NCI-H2081 treated with DMSO at 0.1 percent for 48 hours (cell line): ENCODE data around the gene EFTUD2.

Experiments used
- DNase-seq: peaks from one replicate; lab custom pipeline; 2025; lab: John Stamatoyannopoulos, UW

The EFTUD2 gene

DNA sequence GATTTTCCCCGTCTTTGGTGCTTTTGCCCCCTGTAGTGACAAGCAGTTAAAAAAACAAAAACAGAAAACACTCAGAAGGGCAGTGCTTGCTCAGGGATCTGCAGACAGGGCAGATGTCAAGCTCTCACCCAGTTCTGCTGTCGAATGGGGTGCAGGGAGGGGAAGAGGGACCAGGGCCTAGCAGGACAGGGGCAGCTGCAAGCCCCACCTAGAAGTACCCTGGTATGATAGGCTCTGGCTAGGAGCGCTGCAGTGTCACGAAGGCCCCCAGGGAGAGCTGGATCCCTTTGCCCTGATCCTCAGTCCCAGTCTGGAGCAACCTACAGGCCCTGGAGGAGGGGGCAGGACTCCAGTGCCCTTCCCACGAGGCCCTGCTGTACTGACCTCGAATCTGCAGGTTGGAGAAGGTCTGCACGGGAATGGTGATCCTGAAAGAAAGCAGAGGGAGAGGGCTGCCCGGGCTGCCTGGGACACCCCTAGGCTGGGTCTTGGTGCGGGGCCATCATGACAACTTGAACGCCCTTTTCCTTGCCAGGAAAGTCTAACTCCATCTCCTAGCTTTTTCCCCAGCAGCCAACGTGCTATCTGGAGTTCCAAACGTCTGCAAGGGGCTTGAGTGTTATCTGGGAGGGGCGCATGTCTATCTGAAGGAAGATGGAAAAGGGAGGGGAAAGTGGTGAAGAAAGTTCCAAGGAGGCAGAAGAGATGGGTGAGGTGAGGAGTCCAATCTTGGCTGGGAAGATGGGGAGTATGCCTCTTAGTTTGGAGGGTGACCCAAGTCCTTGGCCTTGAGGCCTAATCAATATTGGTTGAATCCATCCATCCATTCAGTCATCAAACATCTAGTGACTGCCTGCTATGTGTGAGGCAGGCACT lies 11.2 kb upstream of the EFTUD2 start:
- no peak for DNase-seq

DNA sequence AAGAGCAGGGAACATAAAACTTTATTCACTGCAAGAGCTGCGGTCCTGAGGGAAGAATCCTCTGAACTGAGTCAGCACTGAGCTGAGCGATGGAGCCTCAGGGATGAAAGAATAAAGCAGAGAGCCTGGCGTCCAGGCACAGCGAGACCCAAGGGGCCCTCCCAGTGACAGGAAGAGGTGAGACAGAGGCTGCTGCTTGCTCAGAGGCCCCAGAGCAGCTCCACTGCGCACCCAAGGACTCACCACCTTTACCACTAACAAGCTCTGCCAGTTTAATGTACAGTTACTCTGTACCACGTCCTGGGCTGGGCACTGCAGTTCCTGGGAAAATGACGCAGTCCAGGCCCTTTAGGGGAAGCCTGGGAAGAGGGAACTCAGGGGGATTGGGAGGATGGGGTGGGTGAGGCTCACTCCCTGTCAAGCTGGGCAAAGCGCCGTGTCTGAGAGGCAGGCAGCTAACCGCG lies 10.5 kb upstream of the EFTUD2 start:
- DNase-seq: no peak

DNA sequence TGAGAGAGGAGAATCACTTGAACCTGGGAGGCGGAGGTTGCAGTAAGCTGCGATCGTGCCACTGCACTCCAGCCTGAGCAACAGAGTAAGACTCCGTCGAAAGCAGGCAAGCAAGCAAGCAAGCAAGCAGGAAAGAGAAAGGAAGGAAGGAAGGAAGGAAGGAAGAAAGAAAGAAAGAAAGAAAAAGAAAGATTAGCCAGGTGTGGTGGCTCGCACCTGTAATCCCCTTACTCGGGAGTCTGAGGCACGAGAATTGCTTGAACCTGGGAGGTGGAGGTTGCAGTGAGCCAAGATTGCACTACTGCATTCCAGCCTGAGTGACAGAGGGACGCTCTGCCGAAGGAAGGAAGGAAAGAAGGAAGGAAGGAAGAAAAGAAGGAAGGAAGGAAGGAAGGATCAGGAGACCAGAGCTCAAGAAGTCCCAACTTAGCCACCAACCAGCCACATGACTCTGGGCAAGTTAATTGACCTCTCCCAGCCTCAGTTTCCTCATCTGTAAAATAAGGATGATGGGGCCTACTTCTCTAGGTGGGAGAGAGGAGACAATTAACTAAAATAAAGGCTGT lies 9.6 kb upstream of the EFTUD2 start:
- no peak for DNase-seq

DNA sequence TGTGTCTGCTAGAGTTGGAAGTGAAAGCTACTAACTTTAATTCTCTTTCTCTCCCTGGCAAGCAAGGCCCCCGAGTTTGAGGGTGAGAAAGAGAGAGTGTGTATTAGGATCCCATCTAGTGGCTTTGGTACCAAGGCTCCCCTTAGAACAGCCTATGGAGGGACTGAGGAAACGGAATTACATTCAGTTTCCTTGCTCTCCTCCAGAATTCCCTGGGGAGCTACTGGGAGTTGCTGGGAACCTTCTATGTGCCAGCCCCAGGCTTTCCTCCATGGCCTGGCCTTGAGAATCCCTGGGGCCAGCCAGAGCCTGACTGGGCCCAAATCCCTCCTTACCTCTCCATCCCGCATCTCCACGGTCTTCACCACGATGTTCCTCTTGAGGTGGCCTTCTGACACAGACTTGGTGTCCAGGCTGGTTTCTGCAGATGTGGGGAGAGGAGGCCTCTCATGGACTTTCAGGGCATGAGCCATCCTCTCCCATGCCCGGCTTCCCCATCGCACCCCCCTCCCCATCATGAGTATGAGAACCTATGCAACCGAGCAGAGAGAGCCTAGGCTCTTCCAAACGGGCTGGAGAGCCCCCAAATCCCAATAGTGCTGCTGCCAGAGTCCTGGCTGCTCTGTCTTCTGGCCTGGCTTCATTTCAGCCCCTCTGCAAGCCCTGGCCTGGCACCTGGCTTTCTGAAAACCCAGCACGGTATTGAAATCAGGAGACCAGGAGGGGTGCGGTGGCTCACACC lies 8.7 kb upstream of the EFTUD2 start:
- no peak for DNase-seq

DNA sequence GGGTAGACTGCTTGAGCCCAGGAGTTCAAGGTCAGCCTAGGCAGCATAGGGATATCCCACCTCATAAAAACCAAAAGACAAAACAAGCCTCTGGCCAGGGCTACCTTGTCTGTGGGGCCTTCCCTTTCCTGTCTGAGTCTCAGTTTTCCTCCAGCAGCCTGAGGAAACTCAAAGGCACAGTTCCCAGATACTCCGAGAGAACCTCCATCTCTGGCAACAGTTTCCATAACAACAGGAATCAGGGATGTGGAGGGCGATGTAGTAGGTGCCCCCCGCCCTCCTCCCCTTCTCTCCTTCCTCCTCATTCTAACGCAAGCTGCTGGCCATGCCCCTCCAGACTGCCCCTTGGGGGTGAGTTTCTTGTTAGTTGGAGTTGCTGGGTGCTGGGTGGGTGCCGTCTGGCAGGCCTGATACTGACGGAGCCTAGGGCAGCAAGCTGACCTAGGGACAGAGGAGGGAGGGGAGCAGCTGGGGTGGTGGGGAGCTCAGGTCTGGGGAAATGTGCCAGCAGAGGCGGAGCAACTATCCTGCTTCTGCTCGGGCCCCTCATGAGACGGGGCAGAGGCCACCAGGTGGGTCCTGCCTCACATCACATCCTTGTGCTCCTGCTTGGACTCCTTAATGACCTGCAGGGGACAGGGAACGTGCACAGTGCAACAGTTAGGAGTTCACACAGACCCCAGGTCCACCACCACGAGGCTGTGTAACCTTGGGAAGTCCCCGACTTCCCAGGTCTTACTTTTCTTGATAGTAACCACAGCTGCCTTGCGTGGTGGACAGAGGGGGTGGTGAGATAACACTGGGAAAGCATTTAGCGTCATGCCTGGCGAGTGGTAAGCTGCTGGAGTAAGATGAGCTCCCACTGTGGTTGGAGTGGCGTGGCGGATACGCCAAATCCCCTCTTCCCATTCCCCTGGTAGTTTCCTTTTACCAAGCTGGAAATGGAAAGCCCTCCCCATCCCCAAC lies 7.8 kb upstream of the EFTUD2 start:
- no peak for DNase-seq

DNA sequence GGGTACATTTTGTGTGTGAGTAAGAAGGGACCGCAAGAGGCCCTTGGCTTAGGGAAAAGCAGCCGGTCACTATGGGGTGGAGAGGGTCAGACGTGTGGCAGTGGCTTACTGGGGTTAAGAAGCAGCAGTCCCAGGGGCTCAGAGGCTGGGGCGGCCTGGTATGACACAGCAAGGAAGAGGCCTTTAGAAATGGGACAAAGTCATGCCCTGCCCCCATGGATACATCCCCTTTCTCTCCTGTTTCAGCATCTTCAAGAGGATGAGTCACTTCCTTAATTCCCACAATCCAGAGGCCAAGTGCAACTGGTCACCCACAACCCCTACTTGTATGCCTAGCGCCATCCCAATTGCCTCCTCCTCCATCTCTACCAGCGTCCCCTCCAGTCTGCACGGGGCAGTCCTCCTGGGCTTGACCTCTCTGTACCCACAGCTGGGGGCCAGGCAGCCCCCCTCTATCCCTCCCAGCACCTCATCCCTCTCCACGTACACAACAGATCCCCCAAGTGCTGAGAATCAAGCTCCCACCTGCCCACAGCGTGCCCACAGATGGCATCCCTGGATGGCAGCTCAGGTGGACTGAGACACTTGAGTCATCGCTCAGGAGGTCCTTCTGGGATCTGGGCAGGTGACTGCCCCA lies 6.9 kb upstream of the EFTUD2 start:
- no peak for DNase-seq

DNA sequence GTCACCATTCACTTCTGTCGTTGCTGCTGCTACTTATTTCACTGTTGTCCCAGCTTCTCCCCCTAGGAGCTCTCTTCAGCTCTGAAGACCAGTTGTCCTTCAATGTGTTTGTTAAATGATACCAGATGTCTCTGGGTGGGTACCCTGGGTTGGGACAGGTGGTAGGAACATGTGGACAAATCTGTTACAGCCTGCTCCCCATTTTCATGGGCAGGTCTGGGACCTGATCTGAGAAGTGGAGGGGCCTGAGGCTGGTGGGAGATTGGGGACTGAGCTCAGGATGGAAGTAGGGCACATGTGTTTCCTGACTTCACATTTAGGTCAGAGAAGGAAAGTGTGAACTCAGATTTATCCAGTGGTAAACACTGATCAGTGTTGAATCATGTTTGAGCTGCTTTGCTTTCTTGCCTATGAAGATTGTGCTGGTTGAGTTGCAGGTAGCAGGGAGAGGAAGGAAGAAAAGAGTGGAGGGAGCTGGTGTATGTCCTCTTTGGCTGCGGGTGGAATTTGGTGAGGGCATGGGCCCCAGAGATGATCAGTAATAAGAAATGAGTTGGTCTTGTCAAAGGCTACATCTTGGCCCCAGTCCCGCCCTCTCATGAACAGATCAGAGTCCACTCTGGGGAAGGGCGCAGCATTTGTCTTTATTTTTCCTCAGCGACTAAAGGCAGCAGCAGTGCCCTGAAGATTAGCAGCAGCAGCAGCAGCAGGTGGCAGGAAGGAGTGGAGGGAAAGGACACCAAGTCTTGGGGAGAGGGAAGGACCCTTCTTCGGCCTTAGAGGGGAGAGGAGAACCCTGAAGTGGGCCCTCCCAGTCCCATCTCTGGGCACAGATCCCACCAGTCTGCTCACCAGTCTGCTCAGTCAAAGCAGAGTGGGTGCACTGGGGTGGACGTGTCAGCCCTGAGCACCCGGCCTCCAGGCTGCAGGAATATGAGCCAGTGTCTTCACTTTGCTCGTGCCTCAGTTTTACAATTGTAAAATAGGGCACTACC lies 6.1 kb upstream of the EFTUD2 start:
- no peak for DNase-seq

DNA sequence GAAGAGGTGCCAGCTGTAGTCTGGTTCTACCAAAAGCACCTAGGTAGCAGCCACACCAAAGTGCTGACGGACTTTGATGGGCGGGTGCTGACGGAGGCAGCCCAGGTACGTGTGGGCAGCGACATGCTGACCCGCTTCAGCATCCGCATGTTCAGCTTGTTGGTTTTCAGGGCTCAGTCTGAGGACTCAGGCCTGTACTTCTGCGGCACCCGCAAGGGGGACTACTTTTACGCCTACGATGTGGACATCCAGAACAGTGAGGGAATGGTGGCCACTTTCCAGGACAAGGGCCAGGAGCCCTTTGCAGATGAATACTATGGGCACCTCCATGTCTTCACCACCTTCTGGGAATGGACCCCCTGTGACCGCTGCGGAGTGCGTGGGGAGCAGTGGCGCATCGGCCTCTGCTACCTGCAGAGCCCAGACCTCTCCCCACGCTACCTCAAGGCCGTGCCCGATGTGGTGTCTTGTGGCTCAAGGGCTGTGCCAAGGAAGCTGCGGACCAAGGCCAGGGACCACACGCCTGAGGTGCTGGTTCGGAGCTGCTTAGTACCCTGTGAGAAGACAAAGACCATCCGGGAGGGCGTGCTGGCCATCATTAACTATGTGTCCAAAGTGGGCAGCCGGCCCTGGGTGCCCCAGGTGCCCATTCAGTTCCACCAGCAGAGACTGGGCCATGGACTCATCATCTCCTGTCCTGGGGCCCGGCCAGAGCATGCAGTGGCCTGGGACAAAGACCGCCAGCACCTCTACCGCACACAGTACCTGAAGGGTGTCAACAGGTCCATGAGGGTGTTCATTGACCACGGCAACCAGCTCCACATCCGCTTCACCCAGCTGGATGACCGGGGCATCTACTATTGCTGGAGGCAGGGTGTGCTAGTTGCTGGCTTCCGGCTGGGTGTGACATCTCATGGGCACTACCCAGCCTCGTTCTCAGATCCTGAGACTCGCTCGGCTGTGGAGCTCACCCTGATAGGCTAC lies 5.0 kb upstream of the EFTUD2 start:
- DNase-seq: no peak

DNA sequence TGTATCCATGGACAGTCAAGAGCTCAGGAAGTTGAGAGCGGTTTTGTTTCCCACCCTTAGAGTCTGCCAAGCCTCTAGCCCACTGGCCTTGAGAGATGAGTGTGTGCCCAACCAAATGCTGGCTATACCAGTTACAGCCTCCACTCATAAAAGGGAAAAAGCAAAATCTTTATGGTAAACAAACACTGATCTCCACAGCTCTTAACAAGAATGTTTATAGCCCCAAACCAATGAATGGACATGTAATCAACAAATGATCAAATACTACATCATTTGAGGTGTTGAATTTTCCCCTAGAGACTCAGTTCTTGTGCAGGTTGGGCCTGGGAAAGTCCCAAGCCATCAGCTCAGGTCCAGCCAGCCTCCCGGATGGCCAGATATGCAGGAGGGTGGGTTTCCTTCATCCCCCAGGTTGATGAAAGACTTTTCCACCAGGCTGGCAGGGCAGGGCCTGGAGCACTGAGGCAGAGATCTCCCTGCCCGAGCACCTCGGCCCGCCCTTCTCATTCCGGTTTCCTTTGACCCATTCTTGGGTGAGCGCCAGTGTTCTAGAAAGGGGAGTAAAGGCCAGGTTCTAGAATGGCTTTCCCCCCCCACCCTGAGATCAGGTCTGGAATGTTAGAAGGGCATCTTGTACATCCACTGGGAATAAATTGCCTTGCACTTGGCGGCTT lies 3.9 kb upstream of the EFTUD2 start:
- DNase-seq: no peak

DNA sequence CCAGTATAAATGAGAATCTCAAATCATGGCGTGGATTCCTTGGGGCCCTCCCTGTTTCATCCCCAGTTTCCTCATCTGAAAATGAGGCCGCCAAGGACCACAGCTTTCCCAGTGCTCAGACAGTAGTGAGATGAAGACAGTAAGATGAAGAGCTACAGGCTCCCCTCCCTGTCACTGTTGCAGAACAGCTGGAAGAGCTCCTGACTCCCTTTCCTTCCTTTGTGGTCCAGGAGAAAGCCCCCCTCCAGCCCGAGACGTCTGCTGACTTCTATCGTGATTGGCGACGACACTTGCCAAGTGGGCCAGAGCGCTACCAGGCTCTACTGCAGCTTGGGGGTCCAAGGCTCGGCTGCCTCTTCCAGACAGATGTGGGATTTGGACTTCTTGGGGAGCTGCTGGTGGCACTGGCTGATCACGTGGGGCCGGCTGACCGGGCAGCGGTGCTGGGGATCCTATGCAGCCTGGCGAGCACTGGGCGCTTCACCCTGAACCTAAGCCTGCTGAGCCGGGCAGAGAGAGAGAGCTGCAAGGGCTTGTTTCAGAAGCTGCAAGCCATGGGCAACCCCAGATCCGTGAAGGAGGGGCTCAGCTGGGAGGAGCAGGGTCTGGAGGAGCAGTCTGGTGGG lies 3.0 kb upstream of the EFTUD2 start:
- DNase-seq: no peak

DNA sequence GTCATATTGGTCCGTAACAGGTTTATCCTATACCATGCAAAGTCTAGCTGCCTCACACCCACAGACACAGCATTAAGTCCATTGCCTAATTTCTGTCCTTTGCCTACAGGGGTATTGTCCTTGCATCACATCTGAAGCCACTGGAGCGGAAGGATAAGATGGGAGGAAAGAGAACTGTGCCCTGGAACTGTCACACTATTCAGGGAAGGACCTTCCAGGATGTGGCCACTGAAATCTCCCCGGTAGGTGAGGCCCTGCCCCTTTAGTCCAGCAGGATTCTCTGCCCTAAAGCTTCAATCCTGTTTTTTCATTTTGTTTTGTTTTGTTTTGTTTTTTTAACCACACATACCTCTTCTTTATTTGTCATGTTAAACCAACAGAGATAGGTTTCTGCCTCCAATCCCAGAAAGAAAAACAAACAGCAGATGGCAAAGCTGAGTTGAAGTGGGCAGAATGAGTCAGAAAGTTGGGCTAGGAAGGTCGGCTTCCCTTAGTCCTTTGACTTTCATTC lies 2.2 kb upstream of the EFTUD2 start:
- DNase-seq: no peak

DNA sequence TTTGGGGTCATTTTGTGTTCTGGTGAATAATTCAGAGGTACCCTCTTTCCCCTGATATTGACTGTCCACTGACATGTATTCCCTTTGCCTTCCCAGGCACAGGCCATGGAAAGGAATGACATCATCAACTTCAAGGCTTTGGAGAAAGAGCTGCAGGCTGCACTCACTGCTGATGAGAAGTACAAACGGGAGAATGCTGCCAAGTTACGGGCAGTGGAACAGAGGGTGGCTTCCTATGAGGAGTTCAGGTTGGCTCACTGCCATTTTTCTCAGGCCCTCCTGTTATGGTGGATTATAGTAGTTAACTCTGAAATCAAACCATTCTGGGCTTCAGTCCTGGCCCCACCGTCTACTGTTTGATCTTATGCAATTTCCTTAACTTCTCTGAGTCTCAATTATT lies 1.6 kb upstream of the EFTUD2 start:
- no peak for DNase-seq

DNA sequence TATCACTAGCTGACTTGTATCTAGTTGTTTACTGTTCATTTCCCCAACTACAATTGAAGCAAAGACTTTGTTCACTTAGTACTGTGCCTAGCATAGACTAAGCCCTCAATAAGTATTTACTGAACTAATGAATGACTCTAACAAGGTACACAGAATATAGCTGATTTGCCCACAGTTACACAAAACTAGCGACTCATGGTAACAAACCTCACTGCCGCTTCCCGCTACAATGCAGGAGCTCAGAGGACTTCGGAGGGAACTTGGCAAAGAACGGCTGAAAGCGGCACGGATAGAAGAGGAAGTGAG lies 524 bp downstream of the EFTUD2 start:
- no peak for DNase-seq

DNA sequence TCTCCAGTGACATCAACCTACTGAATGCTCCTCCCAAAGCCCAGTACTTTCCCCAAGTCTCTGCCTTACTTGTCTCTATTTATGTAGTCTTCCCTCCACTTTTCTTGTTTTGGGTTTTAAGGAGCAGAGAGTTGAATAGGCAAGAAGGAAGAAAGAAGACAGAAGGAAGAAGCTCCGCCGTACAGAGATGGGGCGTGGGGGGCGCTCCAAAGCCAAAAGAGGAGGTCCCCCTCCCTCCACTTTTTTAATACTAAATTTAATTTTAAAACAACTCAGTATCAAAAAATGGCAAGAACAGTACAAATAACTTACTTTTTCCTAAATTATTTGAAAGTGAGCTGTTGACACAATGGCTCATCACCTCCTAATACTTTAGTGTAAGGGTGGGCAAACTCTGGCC lies 4.6 kb downstream of the EFTUD2 start:
- DNase-seq: no peak

DNA sequence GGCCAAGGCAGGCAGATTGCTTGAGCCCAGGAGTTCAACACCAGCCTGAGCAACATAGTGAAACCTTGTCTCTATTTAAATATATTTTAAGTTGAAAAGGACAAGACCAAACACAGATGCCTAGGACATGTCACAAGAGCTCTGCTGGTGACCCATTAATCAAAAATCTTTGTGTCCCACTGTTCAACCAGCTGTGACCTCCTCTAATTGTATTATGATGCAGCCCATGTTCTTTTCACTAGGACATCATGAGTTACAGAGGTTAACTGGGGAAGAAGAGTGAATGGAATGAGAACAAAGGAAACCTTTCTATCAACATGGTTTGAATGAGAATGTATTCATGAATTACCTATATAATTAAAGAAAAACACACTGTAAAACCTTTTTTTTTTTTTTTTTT lies 7.0 kb downstream of the EFTUD2 start:
- DNase-seq: no peak

DNA sequence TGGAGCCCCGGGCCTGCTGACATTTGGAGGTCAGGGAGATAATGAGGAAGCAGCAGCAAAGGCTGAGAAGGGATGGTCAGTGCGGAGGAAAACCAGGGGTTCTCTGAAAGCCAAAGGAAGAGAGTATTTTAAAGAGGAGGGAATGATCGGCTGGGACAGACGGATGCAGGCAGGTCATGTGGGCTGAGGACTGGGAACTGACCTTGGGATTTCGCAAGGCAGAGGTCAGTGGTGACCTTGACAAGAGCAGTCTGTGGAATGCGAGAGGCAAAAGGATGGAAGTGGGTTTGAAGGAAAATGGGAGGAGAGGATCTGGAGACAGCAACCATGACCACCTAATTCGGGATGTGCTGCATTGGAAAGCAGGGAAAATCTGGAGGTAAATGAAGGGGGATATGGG lies 10.2 kb downstream of the EFTUD2 start:
- DNase-seq: no peak
